HG03558 (cell line): Measurements from ENCODE around the gene PIH1D1.

Experiments
- ATAC-seq: cut with Tn5 transposase; IDR thresholded peaks from one replicate; pipeline ENCODE4 v1.9.1; 2021; ENCODE audit warnings: moderate number of reproducible peaks; ENCODE audit not compliant: unreplicated experiment; ENCODE audit errors: extremely low read depth

Gene PIH1D1

DNA sequence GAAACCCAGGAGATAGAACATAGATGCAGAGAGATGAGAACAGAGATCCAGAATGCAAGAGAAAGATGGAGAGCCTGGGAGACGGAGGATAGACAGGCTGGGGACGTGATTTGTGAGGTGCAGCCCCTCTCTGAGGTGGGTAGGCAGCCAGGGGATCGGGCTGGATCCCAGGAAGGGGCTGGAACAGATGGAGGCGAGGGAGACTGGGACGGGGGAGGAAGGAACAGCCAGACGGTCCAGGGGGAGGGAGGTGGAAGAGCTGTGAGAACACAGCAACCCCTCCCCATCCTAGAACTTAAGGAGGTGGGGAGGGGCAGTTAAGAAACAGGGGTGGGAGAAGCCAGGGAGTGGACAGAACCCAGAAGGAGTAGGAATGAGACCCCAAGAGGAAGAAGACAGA lies 13.4 kb downstream of the PIH1D1 start:
- ATAC-seq = no peak

DNA sequence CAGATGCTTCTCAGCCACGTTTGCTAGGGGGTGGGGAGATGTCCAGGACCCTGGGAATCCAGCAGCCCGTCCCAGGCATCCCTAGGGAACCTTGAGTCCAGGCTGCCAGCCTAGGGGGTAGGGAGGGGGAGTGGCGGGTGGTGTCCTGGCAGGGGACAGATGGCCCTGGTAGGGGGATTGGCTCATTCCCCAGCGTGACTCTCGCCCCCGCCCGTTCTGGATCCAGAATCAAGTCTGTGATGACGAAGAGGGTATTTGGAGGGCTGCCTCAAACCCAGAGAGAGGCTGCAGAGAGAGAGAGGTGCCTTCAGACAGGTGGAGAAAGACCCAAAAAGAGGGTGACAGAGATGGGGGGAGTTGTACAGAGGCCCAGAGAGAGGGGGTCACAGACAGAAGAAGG lies 14.4 kb downstream of the PIH1D1 start:
- no peak for ATAC-seq

DNA sequence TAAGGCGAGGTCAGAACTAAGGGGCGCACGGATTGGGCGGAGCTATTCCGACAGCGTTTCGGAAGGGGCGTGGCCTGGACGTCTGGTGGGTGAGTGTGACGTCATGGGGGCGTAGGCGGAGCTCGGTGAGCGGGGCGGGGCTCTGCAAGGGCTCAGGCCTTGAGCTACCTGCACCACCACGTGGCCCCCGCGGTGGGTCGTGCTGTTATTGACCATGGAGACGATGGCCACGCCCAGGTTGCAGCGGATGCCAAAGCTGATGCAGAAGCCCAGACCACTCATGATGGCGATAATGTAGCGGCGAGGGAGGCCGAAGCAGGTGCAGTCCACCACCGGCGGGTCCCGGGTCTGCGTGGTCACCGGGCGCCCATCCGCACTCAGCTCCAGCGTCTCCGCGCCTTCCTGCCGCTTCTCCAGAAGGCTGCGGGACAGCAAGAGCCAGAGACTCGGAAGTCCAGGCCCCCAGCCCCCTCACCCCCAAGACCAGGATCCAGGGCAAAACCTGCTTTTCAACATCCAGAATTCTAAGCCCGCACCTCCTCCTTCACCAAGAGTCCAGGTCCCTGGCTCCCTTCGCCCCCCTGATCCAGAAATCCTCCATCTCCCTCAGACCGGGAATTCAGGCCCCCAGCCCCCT lies 15.1 kb downstream of the PIH1D1 start:
- ATAC-seq = no peak

DNA sequence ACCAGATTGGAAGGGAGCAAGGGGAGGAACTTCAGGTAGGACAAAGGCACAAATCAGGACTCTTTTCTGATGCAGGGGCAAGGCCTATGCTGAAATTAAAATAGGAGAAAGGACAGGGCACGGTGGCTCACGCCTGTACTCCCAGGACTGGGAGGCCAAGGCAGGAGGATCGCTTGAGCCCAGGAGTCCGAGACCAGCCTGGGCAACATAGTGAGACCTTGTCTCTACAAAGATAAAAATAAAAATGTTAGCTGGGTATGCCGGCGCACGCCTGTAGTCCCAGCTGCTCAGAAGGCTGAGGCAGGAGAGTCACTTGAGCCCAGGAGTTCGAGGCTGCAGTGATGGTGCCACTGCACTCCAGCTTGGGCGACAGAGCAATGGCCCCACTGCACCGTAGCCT lies 15.9 kb downstream of the PIH1D1 start:
- no peak for ATAC-seq

DNA sequence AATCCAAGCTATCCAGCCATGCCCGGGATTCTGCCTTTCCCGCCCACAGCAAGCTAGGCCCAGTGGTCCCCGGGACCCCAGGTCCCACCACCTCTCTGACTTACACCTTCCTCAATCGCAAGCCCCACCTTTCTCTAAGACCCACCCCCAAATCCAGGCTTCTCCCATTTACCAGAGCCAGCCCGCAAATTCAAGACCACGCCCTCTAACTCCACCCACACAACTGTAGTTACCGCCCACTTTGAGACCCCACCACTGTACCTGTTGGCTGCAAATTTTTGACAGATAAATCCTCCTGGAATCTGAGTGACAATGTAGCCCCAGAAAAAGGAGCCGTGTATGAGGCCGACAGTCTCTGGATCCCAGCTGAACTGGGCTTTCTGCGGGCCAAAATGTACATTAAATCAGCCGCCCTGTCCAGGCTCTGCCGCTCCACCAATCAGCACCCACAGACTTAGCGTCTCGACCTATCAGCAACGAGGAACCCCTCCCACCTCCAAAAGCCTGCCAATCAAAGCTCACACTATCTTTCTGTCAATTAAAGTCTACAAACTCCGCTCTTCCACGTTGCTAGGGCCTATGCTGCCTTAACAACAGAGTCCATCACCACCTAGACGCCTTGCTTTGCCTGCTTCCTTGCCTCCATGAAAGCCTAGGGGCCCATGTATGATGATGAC lies 16.6 kb downstream of the PIH1D1 start:
- no peak for ATAC-seq

DNA sequence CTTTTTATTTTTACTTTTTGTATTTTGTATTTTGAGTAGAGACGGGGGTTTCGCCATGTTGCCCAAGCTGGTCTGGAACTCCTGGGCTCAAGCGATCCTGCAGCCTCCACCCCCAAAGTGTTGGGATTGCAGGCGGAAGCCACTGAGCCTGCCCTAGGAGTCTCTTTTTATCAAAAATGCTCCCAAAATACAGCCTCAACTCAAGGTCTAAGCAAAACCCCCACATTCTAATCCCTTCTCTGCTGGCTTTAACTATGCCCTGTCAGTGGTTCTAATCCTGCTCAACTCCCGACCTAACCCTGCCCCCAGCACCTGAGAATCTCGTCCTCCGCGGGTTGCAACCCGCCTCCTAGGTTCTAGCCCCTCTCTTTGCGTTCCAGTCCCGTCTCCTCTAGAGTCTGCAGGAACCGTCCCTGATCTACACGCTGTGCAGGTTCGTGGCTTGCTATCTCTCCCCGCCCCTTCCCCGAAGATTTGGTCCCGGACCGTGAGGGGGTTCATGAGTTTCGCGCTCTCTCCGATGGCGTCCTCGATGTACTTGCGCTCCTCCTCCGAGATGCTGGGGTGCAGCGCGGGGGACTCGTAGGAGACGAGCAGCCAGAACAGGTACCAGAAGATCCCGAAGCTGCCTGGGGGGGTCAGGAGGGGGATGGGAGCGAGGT lies 18.2 kb downstream of the PIH1D1 start:
- ATAC-seq = no peak

DNA sequence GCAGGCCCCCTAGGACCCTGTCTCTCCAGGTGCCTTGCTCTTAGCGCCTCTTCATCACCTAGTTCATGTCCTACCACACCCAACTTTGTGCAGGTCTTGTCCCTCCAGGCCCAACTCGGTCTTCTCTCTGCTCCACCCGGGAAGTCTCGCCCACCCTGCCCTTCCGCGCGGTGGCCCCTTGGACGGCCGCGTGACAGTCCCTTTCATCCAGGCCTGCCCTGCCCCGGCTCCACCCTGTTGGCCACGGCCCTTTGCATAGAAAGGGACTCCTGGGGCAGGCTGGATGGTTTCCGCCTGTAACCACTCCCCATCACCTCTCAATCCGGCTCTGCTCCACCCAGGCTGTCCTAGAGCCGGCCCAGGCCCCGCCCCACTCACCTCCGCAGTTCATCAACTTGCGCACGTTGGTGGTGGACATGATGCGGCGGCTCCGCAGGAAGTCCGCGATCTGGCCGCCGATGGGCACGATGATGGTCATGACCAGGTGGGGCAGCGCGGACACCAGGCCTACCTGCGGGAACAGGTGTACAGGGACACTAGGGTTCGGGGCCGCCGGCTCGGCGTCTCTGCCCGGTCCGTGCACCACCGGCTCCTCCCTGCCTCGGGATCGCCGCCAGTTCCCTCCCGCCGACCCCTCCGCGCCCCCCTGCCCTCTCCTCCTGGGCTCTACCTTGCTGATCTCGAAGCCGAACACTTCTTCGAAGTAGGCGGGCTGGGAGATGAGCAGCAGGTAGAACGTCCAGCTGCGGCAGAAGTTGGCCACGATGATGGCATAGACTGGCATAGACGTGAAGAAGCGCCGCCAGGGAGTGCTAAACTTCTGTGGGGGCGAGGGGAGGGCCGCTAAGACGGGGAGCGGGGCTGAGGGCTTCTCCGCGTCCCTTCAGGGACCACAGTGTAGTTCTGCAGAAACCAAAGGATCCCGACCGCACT lies 19.2 kb downstream of the PIH1D1 start:
- no peak for ATAC-seq

DNA sequence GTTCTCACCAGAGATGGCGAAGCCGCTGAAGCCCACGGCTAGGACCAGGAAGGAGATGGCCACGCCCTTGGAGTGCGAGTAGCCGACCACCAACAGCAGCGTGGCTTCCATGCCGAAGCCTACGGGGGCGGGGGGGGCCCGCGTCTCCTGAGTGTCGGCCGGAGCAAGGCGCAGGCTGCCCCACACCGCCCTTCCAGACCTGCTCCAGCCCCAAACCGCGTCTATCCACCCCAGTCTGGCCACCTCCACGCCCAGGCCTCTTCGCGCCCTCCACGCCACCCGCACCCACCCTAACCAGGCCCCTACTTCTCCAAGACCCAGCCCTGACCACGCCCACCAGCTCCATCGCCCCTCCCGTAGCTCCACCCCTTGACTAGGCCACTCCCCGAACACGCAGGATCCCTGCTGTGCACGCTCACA lies 20.3 kb downstream of the PIH1D1 start:
- no peak for ATAC-seq

DNA sequence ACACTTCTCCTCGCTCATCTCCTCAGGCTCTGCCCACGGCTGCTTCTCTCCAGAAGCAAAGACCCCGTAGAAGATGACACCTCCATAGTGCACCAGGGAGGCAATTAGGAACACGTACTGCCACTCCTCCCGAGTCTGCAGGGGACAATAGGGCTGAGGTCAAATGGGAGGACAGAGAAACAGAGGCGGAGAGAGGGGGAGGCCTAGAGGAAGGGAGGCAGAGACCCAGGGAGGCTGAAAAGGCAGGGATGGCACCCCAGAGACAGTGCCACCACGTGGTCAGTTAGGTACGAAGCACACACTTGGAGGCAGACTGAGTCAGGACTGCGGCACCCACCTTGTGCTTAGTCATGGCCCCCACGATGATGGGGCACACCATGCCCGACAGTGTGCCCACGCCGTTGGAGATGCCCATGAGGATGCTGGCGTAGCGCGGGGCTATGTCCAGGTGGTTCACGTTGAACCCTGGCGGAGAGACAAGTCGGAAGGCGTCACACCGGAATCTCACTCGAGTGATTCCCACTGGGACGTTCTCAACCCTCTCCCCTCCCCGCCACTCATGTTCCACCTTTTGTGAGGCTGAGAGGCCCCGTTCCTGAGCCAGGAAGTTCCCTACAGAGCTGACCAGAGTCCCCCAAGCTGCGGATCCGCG lies 20.8 kb downstream of the PIH1D1 start:
- ATAC-seq = no peak

DNA sequence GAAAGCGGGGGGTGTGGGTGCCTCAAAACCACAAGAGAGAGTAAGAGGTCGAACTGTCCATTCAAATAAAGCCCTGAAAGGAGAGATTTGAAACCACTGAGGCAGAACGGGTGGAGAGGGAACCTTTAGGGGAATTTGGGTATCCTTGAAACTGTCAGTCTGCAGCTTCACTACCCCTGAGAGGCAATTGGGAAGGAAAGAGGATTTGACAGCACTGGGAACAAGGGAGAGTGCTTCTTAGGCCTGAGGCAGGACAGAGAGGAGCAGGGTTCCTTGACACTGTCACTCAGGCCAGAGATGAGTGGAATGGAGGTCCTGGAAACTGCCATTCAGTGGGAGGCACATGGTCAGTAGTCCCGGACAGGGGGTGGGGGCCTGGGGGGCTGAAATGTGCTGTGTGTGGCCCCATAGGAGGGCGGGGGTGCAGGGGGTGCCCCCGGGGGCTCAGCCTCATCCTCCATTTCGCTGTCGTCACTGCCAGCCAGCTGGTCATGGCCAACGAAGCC lies 21.4 kb downstream of the PIH1D1 start:
- no peak for ATAC-seq

DNA sequence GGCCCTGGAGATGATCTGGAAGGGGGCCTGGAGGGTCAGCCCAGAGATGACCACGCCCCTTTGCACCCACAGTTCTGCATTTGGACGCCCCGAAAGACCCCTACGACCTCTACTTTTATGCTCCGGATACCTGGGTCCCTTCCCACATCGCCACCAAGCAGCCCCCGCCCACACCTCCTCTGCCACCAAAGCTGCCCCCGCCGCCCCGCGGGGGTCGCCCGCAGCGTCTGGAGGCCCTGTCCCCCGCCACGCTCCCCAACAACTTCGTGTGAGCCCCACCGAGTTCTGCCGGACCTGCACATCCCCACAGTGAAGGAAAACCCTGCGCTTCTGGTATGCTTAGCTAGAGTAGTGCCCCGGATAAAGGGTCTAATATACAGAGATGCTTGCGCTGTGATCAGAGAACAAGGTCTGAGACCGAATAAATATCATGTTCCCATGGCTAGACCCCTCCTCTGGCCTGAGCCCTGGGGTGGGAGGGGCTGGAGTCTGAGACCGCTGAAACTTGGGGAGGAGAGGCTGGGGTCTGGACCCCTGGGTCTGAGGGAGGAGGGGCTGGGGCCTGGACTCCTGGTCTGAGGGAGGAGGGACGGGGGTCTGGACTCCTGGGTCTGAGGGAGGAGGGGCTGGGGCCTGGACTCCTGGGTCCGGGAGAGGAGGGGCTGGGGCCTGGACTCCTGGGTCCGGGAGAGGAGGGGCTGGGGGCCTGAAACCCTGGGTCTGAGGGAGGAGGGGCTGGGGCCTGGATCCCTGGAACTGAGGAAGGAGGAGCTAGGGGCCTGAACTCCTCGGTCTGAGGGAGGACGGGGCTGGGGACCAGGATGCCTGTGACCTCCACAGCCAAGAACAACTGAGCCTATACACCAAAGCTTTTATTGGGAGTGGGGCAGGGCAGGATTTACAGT lies 22.8 kb downstream of the PIH1D1 start:
- no peak for ATAC-seq

DNA sequence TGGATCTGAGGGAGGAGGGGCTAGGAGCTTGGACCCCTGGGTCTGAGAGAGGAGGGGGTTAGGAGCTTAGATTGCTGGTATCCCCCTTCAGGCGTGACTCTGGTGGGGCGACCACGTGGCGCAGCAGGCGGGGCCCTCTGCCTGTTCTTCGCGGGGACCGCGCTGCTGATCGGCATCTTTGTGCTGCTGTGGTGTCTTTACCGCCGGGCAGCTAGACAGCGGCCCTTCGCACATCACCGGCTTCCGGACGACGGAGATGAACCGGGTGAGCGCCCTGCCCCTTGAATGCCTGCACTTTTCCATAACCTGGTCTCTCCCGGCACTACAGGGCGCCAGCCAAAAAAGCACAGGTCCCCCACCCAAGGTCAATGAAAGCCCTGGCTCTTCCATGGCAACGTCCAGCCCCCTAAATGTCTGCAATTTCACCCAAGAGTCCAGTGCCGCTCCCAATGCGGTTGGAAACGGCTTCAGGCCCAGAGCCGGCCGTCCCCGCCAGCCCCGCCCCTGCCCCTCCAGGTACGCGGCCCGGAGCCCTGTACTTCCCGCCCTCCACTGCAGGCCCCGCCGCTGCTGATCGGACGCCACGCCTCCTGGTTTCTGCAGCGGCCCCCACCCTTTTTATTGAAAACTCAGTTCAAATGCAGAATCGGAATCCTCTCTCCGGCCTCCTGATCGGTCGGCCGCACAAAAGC lies 23.6 kb downstream of the PIH1D1 start:
- ATAC-seq = no peak

DNA sequence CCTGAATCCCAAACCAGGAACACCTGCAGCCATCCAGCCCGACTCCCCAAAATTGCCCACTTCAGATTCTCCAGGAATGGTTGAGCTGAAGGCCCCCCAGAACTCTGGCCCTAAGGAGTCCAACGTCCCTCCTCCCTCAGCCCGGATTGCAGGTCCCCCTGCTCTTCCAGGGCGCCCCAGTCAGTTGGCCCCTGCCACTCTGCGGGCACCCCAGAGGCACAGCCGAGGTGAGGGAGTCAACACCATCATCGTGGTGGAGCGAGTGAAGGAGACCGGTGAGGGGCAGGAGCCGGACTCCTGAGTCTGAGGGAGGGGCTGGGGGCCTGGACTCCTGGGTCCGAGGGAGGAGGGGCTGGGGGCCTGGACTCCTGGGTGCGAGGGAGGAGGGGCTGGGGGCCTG lies 24.3 kb downstream of the PIH1D1 start:
- no peak for ATAC-seq

DNA sequence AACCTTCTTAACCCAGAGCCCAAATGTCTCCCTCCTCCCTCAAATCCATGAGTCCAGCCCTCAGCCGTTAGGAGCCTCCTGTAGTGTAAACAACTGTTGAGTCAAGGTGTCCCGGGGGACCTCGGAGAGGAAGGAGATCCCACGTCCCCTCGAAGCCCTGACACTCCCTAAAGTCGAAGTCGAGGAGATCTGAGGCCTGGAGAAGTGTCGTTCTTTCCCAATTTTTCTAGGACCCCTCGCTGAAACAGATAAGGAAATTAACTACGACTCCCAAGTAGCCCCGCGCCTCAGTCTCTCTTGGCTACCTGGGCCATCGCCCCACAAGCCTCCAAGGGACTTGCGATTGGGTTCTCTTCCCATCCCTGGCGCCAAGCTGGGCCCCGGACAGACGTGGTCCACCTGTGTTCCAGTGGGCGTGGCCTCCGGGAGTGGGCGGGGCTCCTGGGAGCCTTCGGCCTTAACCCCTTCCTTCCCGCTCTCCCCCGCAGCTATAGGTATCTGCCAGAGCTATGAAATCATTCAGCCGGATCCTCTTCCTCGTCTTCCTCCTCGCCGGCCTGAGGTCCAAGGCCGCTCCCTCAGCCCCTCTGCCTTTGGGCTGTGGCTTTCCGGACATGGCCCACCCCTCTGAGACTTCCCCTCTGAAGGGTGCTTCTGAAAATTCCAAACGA lies 25.6 kb downstream of the PIH1D1 start:
- no peak for ATAC-seq

DNA sequence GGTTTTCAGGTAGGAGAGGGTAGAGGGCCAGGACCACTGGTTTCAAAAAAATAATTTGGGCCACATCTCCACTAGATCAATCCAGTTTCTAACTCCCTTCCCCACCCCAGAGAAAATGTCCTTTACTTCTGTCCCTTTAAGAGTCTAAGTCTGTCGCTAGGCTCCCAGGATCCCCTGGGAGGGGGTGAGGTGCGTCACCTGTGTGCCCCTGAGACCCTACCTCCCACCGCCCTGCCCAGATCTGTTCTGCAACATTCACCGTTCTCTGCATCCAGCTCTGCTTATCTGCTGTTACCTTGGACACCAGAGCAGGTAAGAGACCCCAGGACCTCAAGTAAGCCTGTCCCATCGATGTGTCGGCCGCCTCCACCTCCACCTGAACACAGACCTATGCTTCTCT lies 26.4 kb downstream of the PIH1D1 start, which contains the start of gene GFY:
Gene GFY (plus strand): TSS at position 211 of the 400 bp plus-strand sequence. CDS start 1,043 bp downstream, outside the sequence.
- ATAC-seq = no peak

DNA sequence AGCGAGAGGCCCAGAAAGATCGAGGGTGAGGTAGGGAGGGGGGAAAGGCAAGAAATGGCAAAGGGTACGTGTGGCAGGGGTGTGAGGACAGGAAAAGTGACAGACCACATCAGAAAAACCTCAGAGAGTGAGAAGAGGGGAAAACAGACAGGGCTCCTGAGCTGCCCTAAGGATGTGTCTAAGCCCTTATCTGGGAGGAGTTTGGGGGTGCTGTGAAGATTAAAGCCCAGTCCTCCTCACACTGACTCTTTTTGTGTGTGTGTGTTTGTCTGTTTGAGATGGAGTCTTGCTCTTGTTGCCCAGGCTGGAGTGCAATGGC lies 27.7 kb downstream of the PIH1D1 start:
- no peak for ATAC-seq

DNA sequence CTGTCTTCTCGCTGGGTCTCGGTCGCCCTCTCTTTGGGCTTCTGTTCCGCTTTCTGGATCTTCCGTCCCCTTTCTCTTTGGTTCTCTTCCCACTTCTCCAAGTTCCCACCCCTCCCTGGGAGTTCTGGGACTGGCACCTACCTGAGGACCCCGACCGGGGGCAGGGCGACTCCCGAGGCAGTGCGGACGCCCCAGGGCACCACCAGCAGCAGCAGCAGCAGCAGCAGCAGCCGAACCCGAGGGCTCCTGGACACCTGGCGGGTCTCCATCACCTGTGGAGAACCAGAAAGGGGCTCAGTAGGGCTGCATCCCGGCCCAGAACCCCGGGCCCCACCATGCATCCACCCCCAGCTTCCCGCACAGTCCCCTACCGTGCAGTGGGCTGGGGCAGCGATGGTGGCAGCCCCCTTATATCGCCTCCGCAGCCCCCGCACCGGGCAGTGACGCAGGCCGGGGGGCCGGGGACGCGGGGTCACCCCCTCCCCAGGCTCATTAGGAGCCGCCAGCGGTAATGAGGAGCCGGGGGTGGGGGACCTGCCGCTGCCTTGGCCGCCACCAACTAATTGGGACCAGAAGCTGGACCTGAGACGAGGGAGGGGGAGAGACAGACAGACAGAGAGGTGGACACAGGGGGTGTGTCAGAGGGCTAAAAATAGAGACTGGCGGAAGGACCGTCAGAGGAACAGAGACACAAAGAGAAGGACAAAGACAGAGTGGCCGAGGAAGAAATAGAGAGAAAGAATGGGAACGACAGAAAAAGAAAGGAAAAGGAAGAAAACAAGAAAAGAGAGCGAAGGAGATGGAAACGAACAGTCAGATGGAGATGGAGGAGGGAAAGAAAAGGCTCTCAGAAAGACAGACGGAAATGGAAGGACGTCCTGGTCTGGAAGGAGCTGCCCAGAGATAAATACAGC lies 28.3 kb downstream of the PIH1D1 start, which contains the start of gene PTH2:
Gene PTH2 (minus strand): TSS at position 371 of the 914 bp plus-strand sequence. CDS start 102 bp downstream, at position 269.
- ATAC-seq = no peak
